Stimulated activated CD8-positive, alpha-beta memory T cell treated with anti-CD3 and anti-CD28 coated beads, Interleukin-15, amount 100 ng/mL, for 1 hour (primary cell): ENCODE results near the gene ANTXR1.

ENCODE experiments used
- DNase-seq: peaks from one replicate; pipeline ENCODE4 v3.0.0-alpha.2; 2020; ENCODE audit warnings: low read depth

Gene ANTXR1

DNA sequence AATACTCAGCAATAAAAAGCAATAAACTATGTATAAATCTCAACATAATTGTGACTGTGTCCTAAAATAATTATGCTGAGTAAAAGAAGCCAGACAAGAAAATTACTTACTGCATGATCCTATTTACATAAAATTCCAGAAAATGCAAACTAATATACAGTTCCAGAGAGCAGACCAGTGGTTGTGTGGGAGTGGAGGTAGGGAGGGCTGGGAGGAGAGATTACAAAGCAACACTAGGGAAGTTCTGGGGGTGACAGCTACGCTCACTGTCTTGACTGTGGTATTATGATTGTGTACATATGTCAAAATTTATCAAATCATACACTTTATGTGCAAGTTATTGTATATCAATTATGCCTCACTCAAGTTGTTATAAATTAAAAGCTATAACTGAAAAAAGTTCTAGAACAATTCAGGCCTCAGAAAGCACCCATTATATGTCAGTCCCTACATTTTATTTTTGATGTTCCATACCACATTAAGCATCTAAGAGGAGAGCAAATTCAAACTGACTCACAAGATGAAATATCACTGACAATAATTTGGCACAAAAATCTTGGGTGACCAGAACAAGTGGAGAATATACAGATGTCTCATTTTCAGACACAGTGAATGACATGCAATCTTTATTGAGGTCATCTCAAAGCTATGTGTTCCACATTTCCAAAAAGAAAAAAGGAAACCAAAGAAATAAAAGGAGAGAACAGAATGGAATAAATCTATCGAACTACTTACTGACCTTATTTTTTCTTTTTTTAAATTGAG lies 85.1 kb downstream of the ANTXR1 start:
- no peak for DNase-seq

GRCh38 chr2:69099541-69099940 lies 86.6 kb downstream of the ANTXR1 start:
- no peak for DNase-seq

DNA sequence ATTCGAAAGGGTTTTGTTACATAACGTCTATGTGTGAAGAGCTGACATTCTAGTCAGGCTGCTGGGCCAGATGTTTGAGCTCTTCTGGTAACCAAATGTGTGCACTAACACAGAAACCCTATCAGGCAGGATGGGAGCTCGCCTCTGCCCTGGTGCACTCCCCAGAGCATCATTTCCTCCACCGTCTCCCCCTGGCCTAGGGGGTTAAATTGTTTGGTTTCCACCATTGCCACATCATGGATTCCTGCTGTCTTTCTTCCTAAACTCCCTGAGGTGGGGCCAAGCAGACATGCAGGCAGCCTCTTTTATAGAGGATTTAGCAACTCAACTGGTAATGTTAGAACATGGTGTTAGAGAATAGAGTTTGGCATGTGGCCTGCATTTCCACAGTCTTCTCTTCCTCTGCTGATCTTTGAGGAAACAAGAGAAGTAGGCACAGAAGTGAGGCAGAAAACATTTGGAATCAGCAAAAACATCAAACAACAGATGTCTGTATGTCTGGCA lies 87.3 kb downstream of the ANTXR1 start:
- DNase-seq = no peak

- no peak for DNase-seq
Measured at GRCh38 chr2:69102041-69102593, 89.1 kb downstream of the ANTXR1 start.

GRCh38 chr2:69103419-69103818 lies 90.4 kb downstream of the ANTXR1 start:
- no peak for DNase-seq

DNA sequence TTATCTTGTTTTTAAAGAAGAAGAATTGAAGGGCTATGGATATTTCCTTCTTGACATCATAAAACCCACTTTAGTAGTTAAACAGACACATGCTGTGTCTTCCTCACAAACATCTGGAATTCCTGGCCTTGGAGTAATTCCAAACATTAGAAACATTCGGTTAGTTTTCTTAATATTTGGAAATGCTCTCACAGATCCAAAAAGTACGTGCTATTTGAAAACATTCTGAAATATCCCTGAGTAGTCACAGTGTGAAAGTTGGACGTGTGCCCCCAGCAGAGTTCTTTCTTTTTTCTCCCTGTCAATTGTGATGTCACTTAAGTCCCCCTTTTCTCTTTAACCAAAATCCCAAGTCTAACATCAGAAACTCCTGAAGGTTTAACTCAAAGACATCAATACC lies 91.3 kb downstream of the ANTXR1 start:
- DNase-seq = no peak

- no peak for DNase-seq
Measured at GRCh38 chr2:69109255-69109654, 96.3 kb downstream of the ANTXR1 start.

DNA sequence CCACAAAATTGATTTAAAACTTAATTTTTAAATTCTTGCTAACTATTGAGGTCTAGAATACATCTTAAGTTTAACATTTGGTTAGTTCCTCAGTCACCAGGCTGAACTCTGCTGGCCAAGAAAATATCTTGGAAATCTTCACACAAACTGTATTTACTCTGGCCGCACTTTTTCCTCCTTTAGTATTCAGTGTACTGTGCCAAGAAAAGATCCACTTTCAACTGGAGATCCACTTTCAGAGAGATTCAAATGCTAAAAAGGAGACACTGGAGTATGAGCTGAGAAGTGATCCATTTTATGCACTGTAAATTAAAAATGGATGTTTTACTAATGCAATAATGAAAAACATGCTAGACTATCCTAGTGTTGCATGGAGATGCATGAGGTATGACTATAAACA lies 98.1 kb downstream of the ANTXR1 start:
- DNase-seq = no peak

GRCh38 chr2:69113627-69114026 lies 100.6 kb downstream of the ANTXR1 start:
- DNase-seq = no peak

DNA sequence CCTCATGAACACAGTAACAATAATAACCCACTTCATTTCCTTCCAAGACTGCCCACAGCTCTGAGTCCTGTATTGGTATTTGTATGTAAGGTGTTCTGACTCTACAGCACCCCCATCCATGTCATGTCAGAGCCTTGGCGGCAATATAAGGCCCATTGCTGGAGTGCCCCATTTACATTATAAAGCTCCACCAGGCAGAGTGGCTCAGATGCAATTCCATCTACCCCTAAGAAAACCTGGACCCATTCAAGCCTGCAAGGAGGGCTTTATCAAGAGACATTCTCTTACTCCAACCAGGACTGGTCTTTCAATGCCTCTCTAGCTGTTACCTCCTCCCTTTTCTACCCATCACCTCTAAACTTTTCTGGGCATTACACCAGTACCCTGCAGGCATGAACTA lies 101.6 kb downstream of the ANTXR1 start:
- DNase-seq = no peak

GRCh38 chr2:69116438-69116837 lies 103.5 kb downstream of the ANTXR1 start:
- no peak for DNase-seq

DNA sequence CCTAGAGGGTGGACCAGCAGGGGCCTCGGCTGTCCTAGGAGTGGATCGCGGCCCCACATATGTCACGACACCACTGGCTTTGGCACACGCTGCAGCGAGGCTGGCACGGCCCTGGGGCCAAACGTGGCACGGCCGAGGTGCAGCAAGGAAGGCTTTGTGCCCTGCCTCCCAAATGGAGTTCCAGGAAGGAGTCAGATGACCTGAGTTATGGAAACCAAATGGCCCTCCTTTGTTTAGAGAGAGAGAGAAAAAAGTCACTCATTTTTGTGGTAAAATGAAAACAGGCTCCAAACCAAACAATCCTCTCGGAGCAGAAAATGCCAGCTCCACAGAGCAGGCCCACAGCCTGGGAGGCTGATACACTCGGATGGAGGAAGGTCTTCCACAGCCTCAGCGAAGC lies 105.6 kb downstream of the ANTXR1 start:
- DNase-seq = no peak

GRCh38 chr2:69119104-69119894 lies 106.3 kb downstream of the ANTXR1 start:
- DNase-seq = no peak

DNA sequence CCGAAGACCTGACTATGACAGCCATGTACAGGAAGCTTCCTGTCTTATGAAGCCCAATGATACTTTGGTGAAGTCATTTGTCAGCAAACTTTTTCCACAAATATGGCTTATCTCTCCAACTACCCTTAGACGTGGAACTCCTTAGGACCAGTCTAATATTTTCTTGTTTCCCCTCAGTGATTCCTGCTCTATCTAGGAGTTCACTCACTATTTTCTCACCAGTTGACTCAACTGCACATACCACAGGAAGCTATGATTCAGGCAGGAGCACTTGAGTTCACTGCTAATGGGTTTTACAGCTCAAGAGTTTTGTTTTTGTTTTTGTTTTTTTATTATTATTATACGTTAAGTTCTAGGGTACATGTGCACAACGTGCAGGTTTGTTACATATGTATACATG lies 109.3 kb downstream of the ANTXR1 start:
- DNase-seq = no peak

DNA sequence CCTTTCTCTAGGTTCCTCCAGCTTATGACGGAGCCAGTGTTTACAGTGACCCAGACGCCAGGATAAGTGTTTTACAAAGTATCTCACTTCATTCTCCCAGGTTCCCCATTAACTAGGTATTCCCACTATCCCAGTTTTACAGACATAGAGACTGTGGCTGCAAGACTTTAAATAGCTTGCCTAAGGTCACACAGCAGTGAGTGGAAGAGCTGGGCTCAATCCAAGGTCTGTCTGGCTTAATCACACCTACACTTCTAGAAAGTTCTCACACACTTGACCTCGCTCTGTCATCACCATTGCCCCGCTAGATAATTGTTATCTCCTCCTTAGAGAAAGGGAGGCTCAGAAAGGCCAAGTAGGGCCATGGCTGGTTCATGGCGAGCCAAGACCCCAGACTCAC lies 110.2 kb downstream of the ANTXR1 start:
- no peak for DNase-seq

DNA sequence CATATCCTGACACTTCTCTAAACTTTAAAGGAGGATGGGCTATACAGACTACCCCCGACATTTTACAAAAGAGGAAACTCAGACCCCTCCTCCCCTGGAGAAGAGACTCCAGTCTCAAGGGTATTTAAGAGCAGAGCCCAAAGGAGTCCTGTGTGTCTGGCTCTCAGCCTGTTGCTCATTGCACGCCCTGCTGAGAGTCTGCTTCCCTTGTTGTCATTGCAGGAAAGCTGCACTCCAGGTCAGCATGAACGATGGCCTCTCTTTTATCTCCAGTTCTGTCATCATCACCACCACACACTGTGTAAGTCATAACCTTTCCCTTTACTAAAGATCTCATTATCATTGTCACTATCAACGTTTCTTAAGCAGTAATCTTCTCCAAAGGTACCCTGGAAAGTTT lies 111.4 kb downstream of the ANTXR1 start:
- no peak for DNase-seq

DNA sequence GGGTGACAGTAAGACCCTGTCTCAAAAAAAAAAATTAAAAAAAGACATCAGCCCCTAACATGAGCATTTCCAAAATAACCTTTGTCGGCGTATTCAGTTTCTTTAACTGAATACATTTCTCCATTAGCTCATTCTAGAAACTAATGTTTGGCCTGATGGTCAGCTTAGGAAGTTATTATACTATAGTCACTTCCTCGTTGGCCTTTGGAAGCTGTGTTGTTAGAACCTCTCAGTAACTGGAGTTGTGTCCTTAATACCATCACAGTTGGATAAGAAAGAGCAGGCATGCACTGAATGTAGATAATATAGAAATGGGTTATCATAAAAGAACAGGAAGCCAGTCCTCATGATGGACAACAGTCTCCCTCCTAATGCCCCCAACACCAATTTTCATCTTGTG lies 112.8 kb downstream of the ANTXR1 start:
- no peak for DNase-seq

DNA sequence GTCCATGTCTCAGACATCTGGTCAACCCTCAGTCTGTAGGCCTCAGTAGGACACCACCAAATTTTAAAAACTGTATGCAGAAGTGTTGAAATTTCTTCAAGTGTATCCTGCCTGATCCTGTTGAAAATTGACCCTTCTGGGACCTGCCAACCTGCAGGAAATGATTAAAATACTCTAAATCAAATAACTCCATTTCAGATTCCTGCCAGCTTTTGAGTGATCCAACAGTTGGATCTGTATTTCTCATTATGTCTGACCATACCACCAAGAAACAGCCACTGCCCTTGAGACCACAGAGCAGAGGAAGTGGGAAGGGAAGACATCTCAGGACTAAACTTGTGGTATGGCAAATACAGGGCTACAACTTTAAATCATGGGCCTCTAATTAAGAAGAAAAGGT lies 113.4 kb downstream of the ANTXR1 start:
- DNase-seq = no peak

GRCh38 chr2:69131452-69131851 lies 118.5 kb downstream of the ANTXR1 start:
- DNase-seq = no peak

GRCh38 chr2:69131983-69132675 lies 119.2 kb downstream of the ANTXR1 start:
- DNase-seq = no peak

GRCh38 chr2:69132960-69133590 lies 120.1 kb downstream of the ANTXR1 start:
- no peak for DNase-seq

DNA sequence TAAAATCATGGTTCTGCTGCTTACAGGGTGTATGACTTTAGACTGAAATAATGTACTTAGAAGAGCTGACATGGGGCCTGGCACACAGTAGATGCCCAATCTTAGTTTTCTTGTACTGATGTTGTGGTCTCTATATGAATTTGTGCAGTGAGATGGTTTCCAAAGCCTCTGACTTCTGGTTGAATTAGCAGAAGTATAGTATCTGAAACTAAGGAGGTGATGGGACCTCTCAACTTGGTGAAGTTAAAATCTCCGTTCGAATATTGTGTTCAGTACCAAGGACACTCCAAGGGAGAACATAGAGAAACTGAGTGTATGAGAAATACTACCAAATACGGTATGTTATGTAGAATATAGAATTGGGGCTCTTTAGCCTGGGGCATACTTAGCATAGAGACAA lies 120.9 kb downstream of the ANTXR1 start:
- no peak for DNase-seq
